Hematopoietic multipotent progenitor cell treated with erythropoietin and hydrocortisone succinate and interleukin-3 and kit ligand, for 6 days (in vitro differentiated cells): ENCODE results near the gene FMOD.

ENCODE experiments used
- DNase-seq: peaks from one replicate; pipeline ENCODE4 v3.0.0-alpha.2; 2015

The FMOD gene

GRCh38 chr1:203360547-203361185, 9.7 kb upstream of the FMOD start:
- DNase-seq, result no peak

- DNase-seq, result no peak
These were observed 8.2 kb upstream of the FMOD start for GRCh38 chr1:203359010-203359571.

DNA sequence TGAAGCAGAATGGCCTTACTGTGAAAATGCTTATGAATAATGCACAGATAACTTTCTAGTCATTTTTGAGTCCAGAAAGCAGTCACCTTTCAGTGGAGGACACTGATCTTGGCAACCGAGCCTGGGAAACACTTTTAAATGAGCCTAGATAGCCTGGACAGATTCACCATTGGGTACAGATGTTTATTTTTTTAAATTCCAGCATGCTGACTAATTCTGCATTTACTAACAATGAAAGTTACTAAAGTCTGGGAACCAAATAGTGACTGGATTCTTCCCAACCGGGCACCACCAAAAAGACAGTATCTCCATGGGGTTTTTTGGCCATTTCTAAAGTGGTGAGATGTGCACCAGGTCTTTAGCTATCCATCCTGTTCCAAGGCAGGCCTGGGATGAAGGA, 3.3 kb upstream of the FMOD start:
- no peak for DNase-seq

- DNase-seq, result no peak
These were observed 2.6 kb upstream of the FMOD start for GRCh38 chr1:203353486-203353885.

DNA sequence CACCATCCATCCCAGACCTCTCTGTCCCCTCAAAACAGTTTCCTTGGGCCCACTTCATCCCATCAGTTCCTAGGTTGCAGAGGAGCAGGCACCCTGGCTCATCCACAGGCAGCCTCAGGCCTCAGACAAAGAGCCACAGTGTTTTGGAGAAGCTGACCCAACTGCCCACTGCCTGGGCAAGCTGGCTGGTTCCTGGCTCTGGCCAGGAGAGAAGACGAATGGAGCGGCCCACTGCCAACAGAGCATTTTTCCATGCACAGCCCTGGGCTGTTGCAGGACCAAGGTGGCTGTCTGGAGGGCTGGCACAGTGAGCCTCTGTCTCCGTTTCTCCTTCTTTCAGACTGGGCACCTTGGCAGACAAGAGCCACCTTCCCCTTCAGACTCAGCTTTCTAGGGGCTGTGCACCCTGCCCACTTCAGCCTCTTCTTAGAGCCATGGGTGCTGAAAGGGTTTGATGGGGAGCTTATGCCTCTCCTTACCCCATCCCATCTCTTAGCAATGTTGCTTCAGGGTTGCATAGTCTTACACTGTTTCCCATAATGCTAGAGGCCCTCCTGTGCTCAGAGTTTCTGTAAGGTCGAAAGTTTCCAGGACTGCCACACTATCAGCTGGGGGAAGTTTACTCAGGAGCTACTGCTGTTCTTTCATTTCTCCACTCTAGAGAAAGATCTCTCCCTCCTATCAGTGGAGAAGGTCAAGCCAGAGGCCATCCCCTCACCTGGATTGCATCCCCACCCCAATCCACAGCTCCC, 973 bp downstream of the FMOD start:
- no peak for DNase-seq

DNA sequence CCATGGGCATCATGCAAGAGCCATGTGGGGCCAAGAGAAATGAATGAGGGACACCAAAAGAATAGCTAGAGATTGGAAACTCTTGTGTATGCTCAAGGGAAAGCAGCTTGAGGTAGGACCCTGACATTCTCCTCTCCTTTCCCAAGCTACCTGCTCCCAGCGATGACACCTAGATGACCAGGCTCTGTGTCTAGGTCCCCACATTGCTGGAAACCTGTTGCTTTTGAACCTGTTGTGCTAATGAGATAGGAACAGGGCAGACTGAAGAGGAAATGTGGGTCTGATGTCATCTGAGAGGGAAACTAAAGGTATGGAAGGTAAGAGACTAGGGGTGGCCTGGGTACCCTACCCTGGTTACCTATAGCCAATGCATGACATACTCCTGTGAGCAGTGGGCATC, 1.8 kb downstream of the FMOD start:
- no peak for DNase-seq

- no peak for DNase-seq
These were observed 4.2 kb downstream of the FMOD start for GRCh38 chr1:203346769-203347102.

DNA sequence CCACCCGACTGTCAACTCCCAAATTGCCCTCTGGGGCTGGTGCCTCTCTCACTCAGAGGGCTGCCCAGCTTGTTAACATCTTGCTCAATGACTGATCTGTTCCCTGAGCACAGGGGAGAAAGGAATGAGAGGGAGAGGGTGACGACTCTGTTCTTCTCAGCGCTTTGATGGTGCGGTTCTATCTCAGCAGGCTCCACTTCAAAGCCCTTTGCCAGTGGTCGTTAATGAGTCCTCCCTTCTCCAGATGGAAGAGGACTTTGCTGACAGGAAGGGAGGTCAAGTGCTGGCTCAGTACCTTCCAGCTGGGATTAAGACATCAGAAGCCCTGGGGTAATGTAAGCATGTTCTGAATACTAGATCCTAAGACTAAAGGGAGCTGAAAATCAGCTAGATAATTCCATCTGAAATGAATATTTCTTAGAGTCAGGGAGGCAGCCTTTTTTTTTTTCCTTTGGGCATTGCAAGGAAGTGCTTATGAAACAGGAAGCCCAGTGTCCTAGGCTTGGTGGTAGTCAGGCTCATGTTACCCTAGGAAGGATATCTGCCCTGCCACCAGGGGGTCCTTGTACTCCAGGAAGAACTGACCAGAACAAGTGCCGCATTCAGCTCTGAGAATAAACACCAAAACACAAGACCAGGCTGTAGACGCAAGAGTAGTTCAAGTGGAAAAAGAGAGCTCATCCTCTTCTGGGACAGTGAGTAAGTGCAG, 4.7 kb downstream of the FMOD start:
- no peak for DNase-seq

GRCh38 chr1:203343956-203344754, 6.8 kb downstream of the FMOD start:
- DNase-seq, result no peak

DNA sequence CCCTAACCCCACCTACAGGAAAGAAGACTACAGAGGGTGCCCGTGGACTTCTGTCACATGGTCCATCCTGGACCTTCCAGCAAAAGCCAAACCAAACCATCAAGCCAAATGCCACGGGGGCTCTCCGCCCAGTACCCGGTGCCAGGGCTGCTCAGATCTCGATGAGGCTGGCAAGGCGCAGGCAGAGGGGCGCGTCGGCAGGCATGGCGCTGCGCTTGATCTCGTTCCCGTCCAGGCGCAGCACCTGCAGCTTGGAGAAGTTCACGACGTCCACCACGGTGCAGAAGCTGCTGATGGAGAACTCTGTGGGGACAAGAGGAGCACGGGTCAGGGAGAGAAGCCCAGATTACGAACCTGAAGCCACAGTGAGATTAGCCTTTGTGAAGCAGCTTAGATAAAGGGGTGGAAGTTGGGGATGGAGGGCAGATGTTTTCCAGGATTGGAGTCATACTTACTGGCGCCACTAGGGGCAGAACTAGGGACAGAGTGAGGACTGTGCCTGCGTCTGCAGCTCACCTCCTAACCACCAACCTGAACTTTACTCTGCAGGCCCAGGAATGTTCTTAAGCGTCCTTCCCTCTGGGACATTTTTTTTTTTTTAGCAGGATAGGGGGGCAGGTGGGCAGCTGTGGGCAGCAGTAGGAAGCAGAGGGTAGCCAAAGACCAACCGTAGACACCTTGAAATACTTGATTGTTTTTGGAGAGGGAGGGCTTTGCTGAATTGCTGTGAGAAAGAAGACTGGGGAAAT, 8.6 kb downstream of the FMOD start:
- DNase-seq, result peak; percentile 70

DNA sequence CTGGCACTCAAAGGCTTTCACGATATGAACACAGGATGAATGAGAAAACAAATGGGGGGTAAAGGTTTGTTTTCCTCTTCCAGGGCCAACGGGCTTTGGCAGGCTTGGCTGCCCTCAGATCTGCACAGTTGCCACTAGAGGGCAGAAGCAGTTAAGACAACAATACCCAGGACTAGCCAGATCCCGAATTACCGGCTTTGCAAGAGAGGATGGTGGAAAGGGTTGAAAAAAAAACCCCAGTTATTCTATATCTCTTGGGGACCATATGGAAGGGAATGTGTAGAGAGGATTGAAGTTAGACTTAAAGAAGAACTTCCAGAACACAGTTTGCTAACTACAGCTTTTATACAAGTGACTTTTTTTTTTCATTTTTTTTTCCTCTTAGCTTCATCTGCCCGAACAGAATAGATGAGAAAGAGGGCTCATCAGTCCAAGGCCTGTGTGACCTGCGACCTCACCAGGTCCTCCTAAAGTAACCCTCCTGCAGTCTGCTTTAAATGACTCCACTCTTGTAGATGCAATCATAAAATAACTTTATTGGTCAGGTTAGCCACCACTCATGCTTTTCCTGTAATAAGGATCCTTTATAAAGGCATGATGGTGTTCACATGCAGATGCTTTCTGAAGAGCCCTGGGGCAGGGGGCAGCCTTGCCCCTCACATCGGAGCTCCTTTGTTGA, 10.7 kb downstream of the FMOD start:
- peak; percentile 91 for DNase-seq

DNA sequence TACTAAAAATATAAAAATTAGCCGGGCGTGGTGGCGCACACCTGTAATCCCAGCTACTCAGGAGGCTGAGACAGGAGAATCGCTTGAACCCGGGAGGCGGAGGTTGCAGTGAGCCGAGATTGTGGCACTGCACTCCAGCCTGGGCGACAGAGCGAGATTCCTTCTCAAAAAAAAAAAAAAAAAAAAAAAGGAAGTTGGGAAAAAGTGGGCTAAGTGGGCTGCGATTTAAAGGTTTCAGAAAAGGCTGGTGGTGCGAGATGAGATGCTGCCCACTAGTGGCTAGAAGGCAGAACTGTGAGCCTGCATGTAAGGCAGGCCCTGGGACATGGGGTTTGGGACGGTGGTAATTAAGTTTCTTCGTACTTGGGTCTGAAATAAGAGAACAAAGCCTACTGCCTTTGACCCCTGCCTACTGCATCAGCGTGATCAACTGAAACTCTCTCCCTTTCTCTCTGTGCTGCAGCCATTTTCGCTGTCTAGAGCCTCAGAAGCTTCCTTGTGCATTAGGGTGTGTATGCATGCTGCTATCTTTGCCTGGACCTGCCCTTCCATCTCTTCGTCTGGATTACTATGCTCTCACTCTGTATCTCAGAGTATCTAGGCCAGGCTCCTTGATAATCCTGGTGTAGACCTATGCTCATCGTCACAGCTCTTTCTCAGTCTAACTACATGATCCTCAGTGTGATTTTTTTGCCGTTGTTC, 12.4 kb downstream of the FMOD start:
- peak; percentile 82 for DNase-seq

- no peak for DNase-seq
These were observed 14.8 kb downstream of the FMOD start for GRCh38 chr1:203336097-203336496.

DNA sequence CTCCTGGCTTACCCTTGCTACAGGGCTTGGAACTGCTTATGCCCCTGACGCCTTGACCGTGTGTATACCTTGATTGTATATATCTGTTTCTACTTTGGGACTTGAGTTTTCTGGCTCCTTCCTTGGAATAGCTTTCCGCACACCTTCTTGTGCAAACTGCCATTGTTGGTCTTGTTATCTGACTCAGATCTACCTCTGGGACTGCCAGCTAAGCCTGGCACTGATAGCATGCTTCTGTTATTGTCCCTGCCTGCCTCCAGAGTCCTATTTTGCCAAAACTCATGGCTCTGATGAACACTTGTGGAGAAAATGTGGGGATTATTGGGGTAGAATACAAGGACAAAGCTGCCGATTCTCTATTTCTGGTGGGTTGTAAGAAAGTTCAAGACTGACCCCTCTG, 15.4 kb downstream of the FMOD start:
- DNase-seq, result no peak

DNA sequence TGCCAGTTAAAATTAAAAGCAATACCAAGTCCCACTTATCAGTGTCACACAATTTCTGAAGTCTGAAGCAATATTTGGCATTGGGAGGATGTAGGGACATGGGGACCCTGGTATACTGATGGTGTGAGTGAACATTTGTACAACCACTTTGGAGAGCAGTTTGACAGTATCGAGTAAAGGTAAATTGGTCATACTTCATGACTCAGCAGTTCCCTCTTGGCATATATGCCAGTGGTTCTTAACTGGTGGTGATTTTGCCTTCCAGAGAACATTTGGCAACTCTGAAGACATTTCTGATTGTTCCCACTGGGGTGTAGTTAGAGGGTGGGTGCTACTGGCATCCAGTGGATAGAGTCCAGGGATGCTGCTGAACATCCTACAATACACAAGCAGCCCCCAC, 19.7 kb downstream of the FMOD start:
- no peak for DNase-seq

- no peak for DNase-seq
These were observed 22.2 kb downstream of the FMOD start for GRCh38 chr1:203328714-203329122.

GRCh38 chr1:203327684-203328457, 23.1 kb downstream of the FMOD start:
- DNase-seq, result peak; percentile 78

DNA sequence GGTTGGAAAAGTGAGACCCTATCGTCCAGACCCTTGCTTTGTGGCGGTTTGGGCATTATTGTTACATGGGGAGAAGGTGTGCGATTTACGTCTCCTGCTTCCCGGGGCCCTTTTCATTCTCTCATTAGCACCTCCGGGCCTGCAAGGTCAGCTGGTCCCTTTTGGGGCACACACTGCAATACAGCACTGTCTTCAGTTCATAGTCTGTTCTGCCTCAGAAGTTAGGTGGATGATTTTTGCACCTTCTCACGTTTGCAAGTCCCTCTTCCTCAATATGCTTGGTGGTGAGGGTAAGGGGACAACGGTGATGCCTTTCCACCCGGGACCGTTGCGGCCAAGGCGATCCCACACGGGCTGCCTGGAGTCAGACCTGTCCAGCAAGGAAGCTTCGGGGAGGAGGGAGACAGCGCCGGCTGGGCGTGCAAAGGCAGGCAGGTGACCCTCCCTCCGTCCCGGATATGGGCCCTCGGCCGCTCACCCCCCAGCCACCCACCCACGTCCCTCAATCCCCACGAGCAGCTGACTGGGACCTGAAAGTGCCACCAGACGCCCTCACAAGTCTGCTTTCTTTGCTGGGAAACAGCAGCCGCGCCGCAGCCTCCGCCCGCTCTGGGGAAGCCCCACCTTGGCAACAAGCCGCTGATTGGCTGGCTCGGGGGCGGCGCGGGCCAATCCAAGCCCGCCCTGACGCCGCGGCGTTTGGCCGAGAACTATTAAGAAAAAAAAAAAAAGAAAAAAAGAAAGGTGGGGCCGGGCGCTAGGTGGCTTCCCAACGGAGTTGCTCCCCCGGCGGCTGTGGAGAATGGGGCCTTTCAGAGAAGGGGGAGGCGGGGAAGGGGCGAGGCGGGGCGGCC, 23.9 kb downstream of the FMOD start:
- DNase-seq, result peak; percentile 95

GRCh38 chr1:203325418-203326091, 25.4 kb downstream of the FMOD start:
- no peak for DNase-seq
